WTC11 (cell line): ENCODE results near the gene CD300LD. TPM values are rescaled to one million over a fixed set of nuclear protein-coding genes. Genes with fewer than 3 reads are reported as not detected.

Experiments
- ATAC-seq: fragments of 200-7000 bp; cut with Tn5 transposase; 2 replicates; pipeline ENCODE4 v1.10.0; 2021; ENCODE audit warnings: mild to moderate bottlenecking, moderate library complexity
- CTCF ChIA-PET: fragments of 300-600 bp; sonication (Branson Sonifier 250); formaldehyde crosslinking; loops from one replicate; lab custom pipeline; 2021; ENCODE audit warnings: antibody characterized with exemption; lab: Charles Lee
- POLR2A ChIA-PET: fragments of 350-600 bp; sonication (Branson Sonifier 250); formaldehyde crosslinking; loops from one replicate; lab custom pipeline; 2021; ENCODE audit warnings: antibody characterized with exemption; lab: Charles Lee
- DNase-seq: peaks from one replicate; pipeline ENCODE4 v3.0.0; 2021; ENCODE audit warnings: low spot score
- H3K27ac Mint-ChIP-seq: 2 replicates; pipeline ENCODE4 v1.8.0; 2021; ENCODE audit warnings: mixed read lengths
- H3K27me3 Mint-ChIP-seq: 2 replicates; pipeline ENCODE4 v1.8.0; 2021; ENCODE audit warnings: low read depth, mild to moderate bottlenecking, moderate library complexity, mixed read lengths
- H3K36me3 Mint-ChIP-seq: 2 replicates; pipeline ENCODE4 v1.8.0; 2021; ENCODE audit warnings: mixed read lengths
- H3K4me1 Mint-ChIP-seq: 2 replicates; pipeline ENCODE4 v1.8.0; 2022; ENCODE audit warnings: mixed read lengths
- H3K4me3 Mint-ChIP-seq: 2 replicates; pipeline ENCODE4 v1.8.0; 2021; ENCODE audit warnings: mild to moderate bottlenecking, moderate library complexity, mixed read lengths
- H3K9me3 Mint-ChIP-seq: 2 replicates; pipeline ENCODE4 v1.8.0; 2021; ENCODE audit warnings: mixed read lengths
- ATF1 ChIP-seq: sonication (generic); formaldehyde crosslinking; IDR thresholded peaks from 2 replicates; pipeline ENCODE4 v1.8.1; 2023; ENCODE audit warnings: mild to moderate bottlenecking, moderate library complexity, missing genetic modification reagents
- CREM ChIP-seq: sonication (generic); formaldehyde crosslinking; IDR thresholded peaks from 2 replicates; pipeline ENCODE4 v1.8.1; 2022; ENCODE audit warnings: mild to moderate bottlenecking, missing genetic modification reagents, moderate library complexity
- ESRRA ChIP-seq: sonication (generic); formaldehyde crosslinking; IDR thresholded peaks from 2 replicates; pipeline ENCODE4 v1.8.1; 2022; ENCODE audit warnings: mild to moderate bottlenecking, missing genetic modification reagents, borderline replicate concordance
- GABPB1 ChIP-seq: sonication (generic); formaldehyde crosslinking; IDR thresholded peaks from 2 replicates; pipeline ENCODE4 v1.8.1; 2023; ENCODE audit warnings: mild to moderate bottlenecking, missing genetic modification reagents
- JAZF1 ChIP-seq: fragments of 250-450 bp; sonication (Bioruptor Pico); IDR thresholded peaks from 2 replicates; pipeline ENCODE4 v1.9.0; 2021; ENCODE audit warnings: moderate library complexity, mild to moderate bottlenecking, inconsistent platforms
- NFATC4 ChIP-seq: fragments of 250-450 bp; sonication (Bioruptor Pico); IDR thresholded peaks from 2 replicates; pipeline ENCODE4 v1.9.0; 2021; ENCODE audit warnings: mild to moderate bottlenecking
- NFE2L1 ChIP-seq: sonication (generic); formaldehyde crosslinking; IDR thresholded peaks from 2 replicates; pipeline ENCODE4 v1.8.1; 2023; ENCODE audit warnings: missing genetic modification reagents
- NR1H2 ChIP-seq: sonication (generic); formaldehyde crosslinking; IDR thresholded peaks from 2 replicates; pipeline ENCODE4 v1.9.0; 2021; ENCODE audit warnings: mild to moderate bottlenecking, moderate library complexity, missing genetic modification reagents
- TEAD1 ChIP-seq: sonication (generic); formaldehyde crosslinking; IDR thresholded peaks from 2 replicates; pipeline ENCODE4 v1.8.0; 2022; ENCODE audit warnings: mild to moderate bottlenecking, missing genetic modification reagents
- ZNF138 ChIP-seq: sonication (generic); formaldehyde crosslinking; conservative IDR thresholded peaks from 2 replicates; pipeline ENCODE4 v1.8.1; 2022; ENCODE audit warnings: mild to moderate bottlenecking, moderate library complexity, missing genetic modification reagents
- total RNA-seq: library from RNA; stranded (reverse); gene quantifications from 3 replicates; pipeline ENCODE4 v1.2.3, GENCODE V29; 2021
- TF ChIP-seq, protein P1 (sequence below): sonication (generic); formaldehyde crosslinking; IDR thresholded peaks from 2 replicates; pipeline ENCODE4 v1.8.1; 2023; ENCODE audit warnings: mild to moderate bottlenecking, missing genetic modification reagents, moderate library complexity
- TF ChIP-seq, protein P2 (sequence below): sonication (generic); formaldehyde crosslinking; IDR thresholded peaks from 2 replicates; pipeline ENCODE4 v1.8.0; 2022; ENCODE audit warnings: mild to moderate bottlenecking, missing genetic modification reagents
- TF ChIP-seq, protein P3 (sequence below): fragments of 250-450 bp; sonication (Bioruptor Pico); IDR thresholded peaks from 2 replicates; pipeline ENCODE4 v1.9.0; 2021; ENCODE audit warnings: mild to moderate bottlenecking, borderline replicate concordance
- TF ChIP-seq, protein P4 (sequence below): sonication (generic); formaldehyde crosslinking; IDR thresholded peaks from 2 replicates; pipeline ENCODE4 v1.8.0; 2023; ENCODE audit warnings: missing genetic modification reagents, mild to moderate bottlenecking, borderline replicate concordance
- TF ChIP-seq, protein P5 (sequence below): fragments of 250-450 bp; sonication (Bioruptor Pico); IDR thresholded peaks from 2 replicates; pipeline ENCODE4 v1.8.0; 2021; ENCODE audit warnings: mild to moderate bottlenecking

The CD300LD gene
- total RNA-seq, 1 experiment from 2014 or later = not detected

DNA sequence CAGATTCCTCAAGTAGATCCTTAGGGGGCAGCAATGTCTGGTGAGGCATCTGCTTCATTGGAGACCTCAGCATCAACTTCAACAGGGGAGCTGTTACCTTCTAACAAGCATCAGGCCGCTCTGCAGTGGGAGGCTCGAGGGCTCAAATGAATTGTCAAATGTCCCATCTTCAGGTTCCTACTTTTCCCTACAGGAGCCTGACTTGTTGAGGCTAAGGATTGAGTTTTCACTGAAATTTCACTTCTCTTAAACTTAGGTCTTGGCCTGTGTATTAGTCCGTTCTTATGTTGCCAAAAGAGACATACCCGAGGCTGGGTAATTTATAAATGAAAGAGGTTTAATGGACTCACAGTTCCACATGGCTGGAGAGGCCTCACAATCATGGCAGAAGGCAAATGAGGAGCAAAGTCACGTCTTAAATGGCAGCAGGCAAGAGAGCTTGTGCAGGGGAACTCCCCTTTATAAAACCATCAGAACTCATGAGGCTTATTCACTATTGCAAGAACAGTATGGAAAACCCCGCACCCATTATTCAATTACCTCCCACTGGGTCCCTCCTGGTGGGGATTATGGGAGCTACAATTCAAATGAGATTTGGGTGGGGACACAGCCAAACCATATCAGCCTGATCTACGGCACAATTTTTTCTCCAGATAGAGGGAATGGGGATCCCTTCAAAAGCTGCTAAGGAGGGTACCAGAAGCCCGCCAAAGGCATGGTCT lies 5.1 kb upstream of the CD300LD start (continued):
- TF ChIP-seq, protein P1, sequence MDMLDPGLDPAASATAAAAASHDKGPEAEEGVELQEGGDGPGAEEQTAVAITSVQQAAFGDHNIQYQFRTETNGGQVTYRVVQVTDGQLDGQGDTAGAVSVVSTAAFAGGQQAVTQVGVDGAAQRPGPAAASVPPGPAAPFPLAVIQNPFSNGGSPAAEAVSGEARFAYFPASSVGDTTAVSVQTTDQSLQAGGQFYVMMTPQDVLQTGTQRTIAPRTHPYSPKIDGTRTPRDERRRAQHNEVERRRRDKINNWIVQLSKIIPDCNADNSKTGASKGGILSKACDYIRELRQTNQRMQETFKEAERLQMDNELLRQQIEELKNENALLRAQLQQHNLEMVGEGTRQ = no peak
- TF ChIP-seq NFATC4 (no peak), ESRRA (CRISPR knock-in tag) (no peak), ZNF138 (CRISPR knock-in tag) (no peak), CREM (CRISPR knock-in tag) (no peak)

DNA sequence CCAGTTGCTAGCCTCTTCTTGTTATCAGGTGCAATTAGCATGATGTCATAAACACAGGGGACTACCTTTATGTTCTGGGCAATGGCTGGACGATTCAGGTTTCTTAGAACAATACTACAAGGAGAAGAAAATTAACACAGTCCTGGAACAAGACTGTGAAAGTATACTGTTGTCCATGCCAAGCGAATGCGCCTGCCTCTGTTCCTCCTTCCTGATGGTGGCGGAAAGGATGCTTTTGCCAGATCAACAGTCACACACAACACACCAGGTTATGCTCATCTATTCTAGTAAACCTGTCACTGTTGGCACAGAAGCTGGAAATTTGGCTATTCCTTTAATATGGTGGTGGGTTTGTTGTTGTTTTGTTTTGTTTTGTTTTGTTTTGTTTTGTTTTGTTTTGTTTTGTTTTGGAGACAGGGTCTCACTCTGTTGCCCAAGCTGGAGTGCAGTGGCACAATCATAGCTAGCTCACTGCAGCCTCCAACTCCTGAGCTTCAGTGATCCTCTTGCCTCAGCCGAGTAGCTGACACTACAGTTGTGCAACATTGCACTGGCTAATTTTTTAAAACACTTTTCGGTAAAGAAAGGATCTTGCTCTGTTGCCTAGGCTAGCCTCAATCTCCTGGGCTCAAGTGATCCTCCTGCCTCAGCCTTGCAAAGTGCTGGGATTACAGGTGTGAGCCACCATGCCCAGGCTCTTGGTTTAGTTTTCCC lies 3.1 kb upstream of the CD300LD start:
- Mint-ChIP-seq H3K27ac (no peak overlapping the region), H3K36me3 (no peaks in the 10 kb centered on the region), H3K9me3 (peaks cover 9% of the 10 kb centered on the region), H3K4me3 (no peak overlapping the region), H3K27me3 (peaks cover 17% of the 10 kb centered on the region), H3K4me1 (peaks cover 7% of the 10 kb centered on the region)
- ChIA-PET CTCF (no interaction called here), POLR2A (no interaction called here)
- DNase-seq = no peak
- no peak for ATAC-seq
- TF ChIP-seq NFE2L1 (no peak), ATF1 (CRISPR knock-in tag) (no peak), GABPB1 (no peak), JAZF1 (CRISPR knock-in tag) (no peak)

DNA sequence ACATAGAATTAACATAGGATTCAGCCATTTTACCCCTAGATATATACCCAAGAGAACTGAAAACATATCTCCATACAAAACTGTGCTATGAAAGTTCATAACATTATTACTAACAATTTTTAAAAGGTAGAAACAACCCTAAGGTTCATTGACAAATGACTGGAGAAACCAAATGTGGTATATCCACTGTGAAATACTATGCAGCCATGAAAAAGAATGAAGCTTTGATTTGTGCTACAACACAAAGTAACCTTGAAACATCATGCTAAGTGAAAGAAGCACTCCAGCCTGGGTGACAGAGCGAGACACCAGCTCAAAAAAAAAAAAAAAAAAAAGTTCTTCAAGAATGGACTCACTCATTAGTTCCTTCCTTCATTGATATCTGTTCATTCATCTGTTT lies 580 bp downstream of the CD300LD start:
- POLR2A ChIA-PET = interaction anchor here (0.7 kb wide), 1 partner anchor 159 kb away, joined by 11 read pairs; no protein-coding TSS in a partner anchor

More for the DNA sequence above, 580 bp downstream of the CD300LD start:
- H3K9me3 Mint-ChIP-seq = peaks cover 9% of the 10 kb centered on the region
- peaks cover 17% of the 10 kb centered on the region for H3K27me3 Mint-ChIP-seq
- DNase-seq (no peak), ATAC-seq (no peak)
- no peak overlapping the region for H3K4me3 Mint-ChIP-seq
- CTCF ChIA-PET = interaction anchor here (1.2 kb wide), 1 partner anchor 25 kb away, joined by 5 read pairs; no protein-coding TSS in a partner anchor
- no peaks in the 10 kb centered on the region for H3K36me3 Mint-ChIP-seq
- H3K27ac Mint-ChIP-seq = no peak overlapping the region
- TF ChIP-seq ESRRA (CRISPR knock-in tag) (no peak), TEAD1 (CRISPR knock-in tag) (no peak), NR1H2 (CRISPR knock-in tag) (no peak)
- TF ChIP-seq, protein P2, sequence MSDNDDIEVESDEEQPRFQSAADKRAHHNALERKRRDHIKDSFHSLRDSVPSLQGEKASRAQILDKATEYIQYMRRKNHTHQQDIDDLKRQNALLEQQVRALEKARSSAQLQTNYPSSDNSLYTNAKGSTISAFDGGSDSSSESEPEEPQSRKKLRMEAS (CRISPR knock-in tag) = no peak
- TF ChIP-seq, protein P3, sequence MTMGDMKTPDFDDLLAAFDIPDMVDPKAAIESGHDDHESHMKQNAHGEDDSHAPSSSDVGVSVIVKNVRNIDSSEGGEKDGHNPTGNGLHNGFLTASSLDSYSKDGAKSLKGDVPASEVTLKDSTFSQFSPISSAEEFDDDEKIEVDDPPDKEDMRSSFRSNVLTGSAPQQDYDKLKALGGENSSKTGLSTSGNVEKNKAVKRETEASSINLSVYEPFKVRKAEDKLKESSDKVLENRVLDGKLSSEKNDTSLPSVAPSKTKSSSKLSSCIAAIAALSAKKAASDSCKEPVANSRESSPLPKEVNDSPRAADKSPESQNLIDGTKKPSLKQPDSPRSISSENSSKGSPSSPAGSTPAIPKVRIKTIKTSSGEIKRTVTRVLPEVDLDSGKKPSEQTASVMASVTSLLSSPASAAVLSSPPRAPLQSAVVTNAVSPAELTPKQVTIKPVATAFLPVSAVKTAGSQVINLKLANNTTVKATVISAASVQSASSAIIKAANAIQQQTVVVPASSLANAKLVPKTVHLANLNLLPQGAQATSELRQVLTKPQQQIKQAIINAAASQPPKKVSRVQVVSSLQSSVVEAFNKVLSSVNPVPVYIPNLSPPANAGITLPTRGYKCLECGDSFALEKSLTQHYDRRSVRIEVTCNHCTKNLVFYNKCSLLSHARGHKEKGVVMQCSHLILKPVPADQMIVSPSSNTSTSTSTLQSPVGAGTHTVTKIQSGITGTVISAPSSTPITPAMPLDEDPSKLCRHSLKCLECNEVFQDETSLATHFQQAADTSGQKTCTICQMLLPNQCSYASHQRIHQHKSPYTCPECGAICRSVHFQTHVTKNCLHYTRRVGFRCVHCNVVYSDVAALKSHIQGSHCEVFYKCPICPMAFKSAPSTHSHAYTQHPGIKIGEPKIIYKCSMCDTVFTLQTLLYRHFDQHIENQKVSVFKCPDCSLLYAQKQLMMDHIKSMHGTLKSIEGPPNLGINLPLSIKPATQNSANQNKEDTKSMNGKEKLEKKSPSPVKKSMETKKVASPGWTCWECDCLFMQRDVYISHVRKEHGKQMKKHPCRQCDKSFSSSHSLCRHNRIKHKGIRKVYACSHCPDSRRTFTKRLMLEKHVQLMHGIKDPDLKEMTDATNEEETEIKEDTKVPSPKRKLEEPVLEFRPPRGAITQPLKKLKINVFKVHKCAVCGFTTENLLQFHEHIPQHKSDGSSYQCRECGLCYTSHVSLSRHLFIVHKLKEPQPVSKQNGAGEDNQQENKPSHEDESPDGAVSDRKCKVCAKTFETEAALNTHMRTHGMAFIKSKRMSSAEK (CRISPR knock-in tag) = no peak
- TF ChIP-seq, protein P4, sequence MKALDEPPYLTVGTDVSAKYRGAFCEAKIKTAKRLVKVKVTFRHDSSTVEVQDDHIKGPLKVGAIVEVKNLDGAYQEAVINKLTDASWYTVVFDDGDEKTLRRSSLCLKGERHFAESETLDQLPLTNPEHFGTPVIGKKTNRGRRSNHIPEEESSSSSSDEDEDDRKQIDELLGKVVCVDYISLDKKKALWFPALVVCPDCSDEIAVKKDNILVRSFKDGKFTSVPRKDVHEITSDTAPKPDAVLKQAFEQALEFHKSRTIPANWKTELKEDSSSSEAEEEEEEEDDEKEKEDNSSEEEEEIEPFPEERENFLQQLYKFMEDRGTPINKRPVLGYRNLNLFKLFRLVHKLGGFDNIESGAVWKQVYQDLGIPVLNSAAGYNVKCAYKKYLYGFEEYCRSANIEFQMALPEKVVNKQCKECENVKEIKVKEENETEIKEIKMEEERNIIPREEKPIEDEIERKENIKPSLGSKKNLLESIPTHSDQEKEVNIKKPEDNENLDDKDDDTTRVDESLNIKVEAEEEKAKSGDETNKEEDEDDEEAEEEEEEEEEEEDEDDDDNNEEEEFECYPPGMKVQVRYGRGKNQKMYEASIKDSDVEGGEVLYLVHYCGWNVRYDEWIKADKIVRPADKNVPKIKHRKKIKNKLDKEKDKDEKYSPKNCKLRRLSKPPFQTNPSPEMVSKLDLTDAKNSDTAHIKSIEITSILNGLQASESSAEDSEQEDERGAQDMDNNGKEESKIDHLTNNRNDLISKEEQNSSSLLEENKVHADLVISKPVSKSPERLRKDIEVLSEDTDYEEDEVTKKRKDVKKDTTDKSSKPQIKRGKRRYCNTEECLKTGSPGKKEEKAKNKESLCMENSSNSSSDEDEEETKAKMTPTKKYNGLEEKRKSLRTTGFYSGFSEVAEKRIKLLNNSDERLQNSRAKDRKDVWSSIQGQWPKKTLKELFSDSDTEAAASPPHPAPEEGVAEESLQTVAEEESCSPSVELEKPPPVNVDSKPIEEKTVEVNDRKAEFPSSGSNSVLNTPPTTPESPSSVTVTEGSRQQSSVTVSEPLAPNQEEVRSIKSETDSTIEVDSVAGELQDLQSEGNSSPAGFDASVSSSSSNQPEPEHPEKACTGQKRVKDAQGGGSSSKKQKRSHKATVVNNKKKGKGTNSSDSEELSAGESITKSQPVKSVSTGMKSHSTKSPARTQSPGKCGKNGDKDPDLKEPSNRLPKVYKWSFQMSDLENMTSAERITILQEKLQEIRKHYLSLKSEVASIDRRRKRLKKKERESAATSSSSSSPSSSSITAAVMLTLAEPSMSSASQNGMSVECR (CRISPR knock-in tag) = no peak
- TF ChIP-seq, protein P5, sequence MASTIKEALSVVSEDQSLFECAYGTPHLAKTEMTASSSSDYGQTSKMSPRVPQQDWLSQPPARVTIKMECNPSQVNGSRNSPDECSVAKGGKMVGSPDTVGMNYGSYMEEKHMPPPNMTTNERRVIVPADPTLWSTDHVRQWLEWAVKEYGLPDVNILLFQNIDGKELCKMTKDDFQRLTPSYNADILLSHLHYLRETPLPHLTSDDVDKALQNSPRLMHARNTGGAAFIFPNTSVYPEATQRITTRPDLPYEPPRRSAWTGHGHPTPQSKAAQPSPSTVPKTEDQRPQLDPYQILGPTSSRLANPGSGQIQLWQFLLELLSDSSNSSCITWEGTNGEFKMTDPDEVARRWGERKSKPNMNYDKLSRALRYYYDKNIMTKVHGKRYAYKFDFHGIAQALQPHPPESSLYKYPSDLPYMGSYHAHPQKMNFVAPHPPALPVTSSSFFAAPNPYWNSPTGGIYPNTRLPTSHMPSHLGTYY (CRISPR knock-in tag) = no peak
- TF ChIP-seq, all 79 proteins: peak for 0
- H3K4me1 Mint-ChIP-seq = no peaks in the 10 kb centered on the region
